HCT116 (cell line): ENCODE data around the gene MAS1.

Experiments
- POLR2AphosphoS5 ChIP-seq: IDR thresholded peaks from 2 replicates; pipeline ENCODE4 v1.6.1; 2011; ENCODE audit warnings: mild to moderate bottlenecking, low read depth, low read length, moderate library complexity
- TF ChIP-seq, protein P1 (sequence below): IDR thresholded peaks from 2 replicates; pipeline ENCODE4 v1.6.1; 2012

DNA sequence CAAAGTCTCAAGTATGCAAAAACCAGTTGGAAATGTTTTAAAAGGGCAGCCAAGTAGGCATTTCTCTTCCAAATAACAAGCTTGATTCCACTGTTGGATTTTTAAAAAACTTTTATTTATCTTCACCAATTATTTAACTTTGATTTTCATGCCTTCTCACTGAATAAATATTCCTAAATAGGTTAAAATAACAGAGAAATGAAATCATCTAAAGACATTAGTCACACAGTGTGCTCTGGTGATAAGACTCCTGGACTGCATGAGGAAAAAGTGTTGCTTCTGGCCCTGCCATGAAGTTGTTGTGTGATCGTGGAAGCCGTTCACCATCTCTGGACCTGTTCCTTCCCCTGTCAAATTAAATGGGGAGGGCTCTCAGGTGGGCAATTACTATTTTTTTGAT is 44.3 kb downstream of the MAS1 start:
- no peak for TF ChIP-seq POLR2AphosphoS5
- TF ChIP-seq, protein P1, sequence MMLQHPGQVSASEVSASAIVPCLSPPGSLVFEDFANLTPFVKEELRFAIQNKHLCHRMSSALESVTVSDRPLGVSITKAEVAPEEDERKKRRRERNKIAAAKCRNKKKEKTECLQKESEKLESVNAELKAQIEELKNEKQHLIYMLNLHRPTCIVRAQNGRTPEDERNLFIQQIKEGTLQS = no peak
